T47D (cell line): ENCODE measurements around the gene TELO2.

ENCODE experiments used
- DNase-seq, 2 experiments: peaks; one replicate each; pipeline versions ENCODE4 v3.0.0 to v3.0.0-alpha.2; 2011 to 2012; ENCODE audit warnings: low read depth in 1 of 2, low spot score in 1 of 2
- JUND ChIP-seq: IDR thresholded peaks from 2 replicates; pipeline ENCODE4 v1.6.1; 2012; ENCODE audit warnings: low read depth
- in situ Hi-C: cut with HindIII; loops from 2 replicates; pipeline ENCODE4 v1.10.0; 2016; ENCODE audit warnings: low sequenced_read_pairs, low pct_unique_long_range_greater_than_20kb

TELO2 gene

GRCh38 chr16:1536601-1537000, 43.4 kb downstream of the TELO2 start:
- no peak for TF ChIP-seq JUND
- DNase-seq, result no peak
- in situ Hi-C loops, result no loop called here

GRCh38 chr16:1537138-1537577, 44.0 kb downstream of the TELO2 start:
- in situ Hi-C loops, result no loop called here
- DNase-seq, result no peak
- TF ChIP-seq JUND, result no peak

DNA sequence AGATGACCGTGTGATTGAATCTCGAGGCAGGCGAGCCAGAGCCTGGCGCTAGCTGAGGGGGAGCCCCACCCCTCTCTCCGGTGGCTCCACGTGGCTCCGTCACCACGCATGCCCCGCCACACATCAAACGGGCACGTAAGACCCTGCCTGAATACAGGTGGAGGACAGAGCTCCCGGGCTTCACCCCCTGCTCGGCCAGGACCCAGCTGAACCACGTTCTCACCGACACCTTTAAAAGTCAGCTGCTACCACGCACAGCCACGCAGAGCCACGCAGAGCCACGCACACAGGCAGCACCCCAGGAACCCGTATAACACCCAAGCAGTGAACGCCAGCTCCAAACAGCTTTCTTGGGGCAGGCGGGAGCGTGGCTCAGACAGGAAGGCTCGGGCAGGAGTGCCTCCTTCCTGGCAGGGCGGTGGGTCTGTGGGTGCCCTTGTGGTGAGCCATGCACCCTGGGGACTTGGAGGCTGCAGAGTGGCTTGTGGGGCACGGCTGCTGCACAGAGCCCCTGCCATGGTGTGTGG, 44.7 kb downstream of the TELO2 start:
- TF ChIP-seq JUND, result no peak
- in situ Hi-C loops, result no loop called here
- no peak for DNase-seq

DNA sequence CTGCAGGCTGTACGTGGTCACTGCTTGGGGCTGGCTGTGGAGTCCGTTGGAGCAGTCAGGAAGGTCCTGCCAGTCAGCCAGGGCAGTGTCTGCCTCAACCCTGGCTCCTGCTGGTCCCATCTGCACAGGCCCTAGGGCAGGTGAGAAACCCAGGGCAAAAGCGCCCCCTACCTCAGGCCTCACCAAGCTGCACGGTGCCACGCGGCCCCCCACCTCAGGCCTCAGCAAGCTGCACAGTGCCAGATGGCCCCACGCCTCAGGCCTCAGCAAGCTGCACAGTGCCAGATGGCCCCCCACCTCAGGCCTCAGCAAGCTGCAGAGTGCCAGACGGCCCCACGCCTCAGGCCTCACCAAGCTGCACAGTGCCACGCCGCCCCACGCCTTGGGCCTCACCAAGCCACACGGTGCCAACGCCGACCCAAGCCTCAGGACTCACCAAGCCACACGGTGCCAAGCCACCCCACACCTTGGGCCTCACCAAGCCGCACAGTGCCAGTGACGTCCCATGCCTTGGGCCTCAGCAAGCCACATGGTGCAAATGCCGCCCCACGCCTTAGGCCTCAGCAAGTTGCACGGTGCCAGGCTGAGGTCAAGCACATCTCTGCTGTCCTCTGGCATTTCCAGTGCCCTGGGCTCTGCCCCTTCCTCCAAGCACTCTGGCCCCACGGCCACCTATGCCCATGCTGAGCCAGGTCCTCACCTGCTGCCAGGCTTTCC, 45.8 kb downstream of the TELO2 start:
- in situ Hi-C loops, result no loop called here
- TF ChIP-seq JUND, result no peak
- DNase-seq, result peak in 1 of 2 experiments; percentile 9

- no peak for DNase-seq
- in situ Hi-C loops, result no loop called here
- TF ChIP-seq JUND, result no peak
These were observed 46.8 kb downstream of the TELO2 start for GRCh38 chr16:1539720-1540555.

DNA sequence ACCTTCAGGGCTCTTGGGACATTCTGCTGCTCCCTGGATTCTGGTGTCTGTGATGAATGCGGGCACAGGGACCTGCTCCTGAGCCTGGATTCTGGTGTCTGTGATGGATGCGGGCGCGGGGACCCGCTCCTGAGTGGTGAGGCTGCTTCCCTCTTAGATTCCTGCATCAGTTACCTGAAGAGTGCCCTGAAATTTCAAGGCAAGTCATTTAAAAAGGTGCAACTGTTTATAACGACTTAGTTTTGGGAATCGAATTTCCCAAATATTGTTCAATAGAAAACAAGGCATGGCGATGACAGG, 47.3 kb downstream of the TELO2 start:
- DNase-seq, result no peak
- TF ChIP-seq JUND, result no peak
- in situ Hi-C loops, result no loop called here

DNA sequence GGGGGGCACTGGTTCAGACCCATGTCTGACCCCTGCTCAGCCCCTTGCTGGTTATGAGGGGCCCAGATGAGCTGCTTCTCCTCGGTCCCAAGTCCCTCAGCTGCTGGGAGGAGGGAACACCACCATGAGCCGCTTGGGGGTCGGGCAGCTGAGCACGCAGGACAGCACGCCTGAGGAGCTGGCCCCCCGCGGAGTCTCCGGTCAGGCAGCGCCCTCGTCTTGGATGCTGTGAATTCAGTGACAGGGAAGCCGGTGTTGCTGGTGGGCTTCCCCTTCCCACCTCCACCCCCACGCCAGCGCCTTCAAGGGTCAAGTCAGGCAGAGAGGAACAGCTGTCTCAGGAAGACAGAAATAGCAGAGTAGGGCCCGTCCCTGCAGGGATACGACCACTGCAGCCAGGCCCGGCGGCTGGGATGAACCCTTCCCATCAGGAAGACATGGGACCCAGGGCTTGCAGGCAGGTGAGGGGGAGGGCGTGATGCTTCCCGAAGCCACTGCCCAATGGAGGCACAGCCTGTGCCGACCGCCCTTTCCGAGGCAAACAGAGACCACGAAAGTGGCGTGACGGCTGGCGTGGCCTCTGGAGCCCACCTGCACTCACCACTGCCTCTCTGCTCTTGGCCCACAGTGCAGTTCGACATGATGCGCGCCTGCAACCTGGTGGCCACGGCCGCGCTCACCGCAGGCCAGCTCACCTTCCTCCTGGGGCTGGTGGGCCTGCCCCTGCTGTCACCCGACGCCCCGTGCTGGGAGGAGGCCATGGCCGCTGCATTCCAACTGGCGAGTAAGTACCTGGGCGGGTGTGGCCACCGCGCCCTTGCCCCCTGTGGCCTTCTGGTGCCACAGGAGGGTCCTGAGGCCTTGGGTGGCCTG, 48.4 kb downstream of the TELO2 start:
- in situ Hi-C loops, result no loop called here
- no peak for DNase-seq
- no peak for TF ChIP-seq JUND

GRCh38 chr16:1542166-1542500, 49.0 kb downstream of the TELO2 start:
- DNase-seq, result no peak
- in situ Hi-C loops, result no loop called here
- no peak for TF ChIP-seq JUND

DNA sequence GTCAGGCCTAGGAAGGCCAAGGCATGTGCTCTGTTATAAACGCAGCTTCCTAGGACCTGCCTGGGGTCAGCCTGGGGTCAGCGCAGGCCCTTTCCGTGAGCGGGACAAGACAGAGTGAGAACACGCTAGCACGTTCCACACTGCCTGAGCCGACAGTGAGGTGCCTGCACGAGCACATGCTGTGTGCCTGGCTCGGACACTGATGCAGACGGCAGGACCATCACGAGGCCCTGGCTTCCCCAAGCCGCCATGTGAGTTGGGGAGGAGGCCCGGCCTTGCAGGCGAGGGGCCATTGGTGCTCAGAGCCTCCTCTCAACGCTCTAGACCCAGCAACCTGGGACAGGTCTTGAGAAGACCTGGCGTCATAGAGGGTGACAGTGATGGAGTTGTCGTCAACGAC, 49.4 kb downstream of the TELO2 start:
- no peak for TF ChIP-seq JUND
- no peak for DNase-seq
- in situ Hi-C loops, result no loop called here

- in situ Hi-C loops, result no loop called here
- peak in 1 of 2 experiments; percentile 26 for DNase-seq
- TF ChIP-seq JUND, result no peak
These were observed 50.1 kb downstream of the TELO2 start for GRCh38 chr16:1543085-1543896.

DNA sequence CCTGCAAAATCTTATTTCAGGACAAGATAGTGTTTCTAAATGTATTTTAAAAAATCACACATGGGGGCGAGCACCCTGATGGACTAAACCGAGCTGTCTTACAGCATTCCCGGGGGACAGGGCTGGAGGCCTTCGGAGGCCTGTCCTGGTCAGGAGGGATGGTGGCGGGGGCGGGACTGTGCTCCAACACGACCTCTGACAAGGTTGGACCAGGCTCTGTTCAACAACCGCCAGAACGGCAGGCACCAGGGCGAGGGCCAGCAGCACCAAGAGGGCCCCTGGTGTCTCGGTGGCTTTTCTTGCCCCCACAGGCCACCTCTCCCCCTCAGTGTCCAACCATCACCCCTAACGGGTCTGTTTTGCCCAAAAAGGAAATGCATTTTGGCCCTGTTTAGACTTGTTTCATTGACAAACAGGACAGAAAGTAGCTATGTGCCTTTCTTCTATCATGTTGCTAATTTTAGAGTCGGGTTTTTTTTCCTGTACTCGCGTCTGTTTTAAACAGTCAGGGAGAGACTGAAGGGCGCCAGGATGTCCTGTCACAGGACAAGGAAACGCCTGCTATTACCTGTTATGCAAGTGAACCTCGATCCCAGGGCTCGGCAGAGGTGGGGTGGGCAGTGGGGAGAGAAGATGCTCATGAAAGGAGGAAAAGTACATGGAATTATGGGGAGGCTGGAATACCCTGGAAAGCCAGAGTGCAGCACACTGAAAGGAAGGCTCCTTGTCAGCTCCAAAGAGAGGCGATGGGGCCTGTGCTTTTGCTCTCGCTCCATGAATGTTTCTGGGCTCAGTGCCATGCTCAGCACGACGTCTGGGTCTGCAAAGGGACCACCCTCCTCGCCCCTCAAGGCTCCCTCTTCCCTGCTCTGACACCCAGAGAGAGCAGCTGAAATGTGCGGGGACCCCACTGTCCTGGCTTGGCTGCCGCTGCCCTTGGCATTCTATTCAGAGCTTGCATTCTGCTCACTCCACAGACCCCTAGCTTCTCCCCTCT, 52.2 kb downstream of the TELO2 start:
- no peak for TF ChIP-seq JUND
- in situ Hi-C loops, result no loop called here

More for the DNA sequence above, 52.2 kb downstream of the TELO2 start:
- no peak for DNase-seq
